Stimulated activated naive CD8-positive, alpha-beta T cell treated with anti-CD3 and anti-CD28 coated beads, Interleukin-15, Interleukin-2, amounts not matched to agents 100 U/mL and 50 U/mL, for 24 hours (primary cell): ENCODE results near the gene CSH2.

Experiments used
- ATAC-seq: fragments of 150-1000 bp; cut with Tn5 transposase; one replicate; pipeline ENCODE4 v1.10.0; 2021
- DNase-seq: peaks from one replicate; pipeline ENCODE4 v3.0.0; 2021

The CSH2 gene

DNA sequence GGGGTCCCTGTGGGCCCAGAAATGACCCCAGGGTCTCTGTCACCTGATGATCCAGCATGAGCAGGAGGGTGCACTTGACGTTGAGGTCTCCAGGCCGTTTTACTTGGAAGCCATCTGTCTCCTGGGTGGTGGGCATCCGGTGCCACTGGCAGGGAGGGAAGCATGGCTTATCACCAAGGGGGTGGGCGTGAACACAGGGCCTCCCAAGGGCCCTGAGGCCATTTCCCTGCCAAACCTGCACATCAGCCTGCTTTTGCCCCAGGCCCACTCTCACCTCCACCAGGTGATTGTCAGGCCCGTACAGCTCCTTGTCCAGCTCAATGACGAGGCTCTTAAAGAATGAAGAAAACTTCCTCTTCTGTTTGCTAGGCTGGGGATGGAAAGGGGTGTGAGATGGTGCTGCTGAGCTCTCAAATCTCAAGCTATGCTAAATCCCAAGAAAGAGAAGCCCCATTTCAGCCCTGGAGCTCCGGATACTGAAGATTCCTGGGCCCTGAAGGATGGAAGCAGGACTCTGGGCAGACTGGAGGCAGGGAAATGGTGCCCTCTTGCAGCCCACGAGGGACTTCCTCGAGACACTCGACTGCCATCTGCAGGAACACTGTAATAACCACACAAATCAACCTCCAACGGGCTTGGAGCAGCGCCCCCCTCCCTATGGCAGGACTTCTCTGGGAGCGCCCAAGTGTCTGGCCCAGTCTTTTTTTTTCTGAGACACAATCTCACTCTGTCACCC is 38.9 kb downstream of the CSH2 start:
- ATAC-seq (peak; percentile 75), DNase-seq (peak; percentile 69)

DNA sequence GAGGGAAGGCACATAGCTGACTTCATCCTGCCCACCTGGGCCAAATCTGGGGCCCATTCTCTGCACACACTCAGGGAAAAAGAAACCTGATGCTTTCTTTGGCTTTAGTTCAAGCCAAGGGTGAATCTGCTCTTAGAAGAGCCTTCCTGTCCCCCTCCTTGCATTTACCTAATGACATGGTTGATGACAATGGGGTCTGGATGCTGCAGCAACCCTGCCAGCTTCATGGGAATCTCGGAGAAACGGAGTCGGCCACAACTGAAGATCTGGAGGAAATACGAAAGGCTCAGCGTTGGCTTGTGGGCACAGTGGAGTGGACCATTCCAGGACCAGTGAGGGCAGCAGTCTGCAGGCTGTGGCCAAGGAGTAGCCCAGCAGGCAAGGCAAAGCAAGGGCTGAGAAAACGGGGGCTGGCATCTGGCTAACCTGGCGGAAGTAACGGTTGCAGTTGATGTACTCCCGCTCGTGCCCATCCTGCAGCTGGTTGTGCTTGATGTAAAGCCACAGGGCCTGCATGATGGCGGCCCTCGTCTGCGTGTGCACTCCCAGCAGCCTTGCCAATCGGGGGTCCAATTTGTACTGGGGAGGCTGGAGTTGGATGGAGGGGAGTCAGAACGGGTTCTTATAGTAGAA is 39.6 kb downstream of the CSH2 start:
- ATAC-seq (no peak), DNase-seq (no peak)

DNA sequence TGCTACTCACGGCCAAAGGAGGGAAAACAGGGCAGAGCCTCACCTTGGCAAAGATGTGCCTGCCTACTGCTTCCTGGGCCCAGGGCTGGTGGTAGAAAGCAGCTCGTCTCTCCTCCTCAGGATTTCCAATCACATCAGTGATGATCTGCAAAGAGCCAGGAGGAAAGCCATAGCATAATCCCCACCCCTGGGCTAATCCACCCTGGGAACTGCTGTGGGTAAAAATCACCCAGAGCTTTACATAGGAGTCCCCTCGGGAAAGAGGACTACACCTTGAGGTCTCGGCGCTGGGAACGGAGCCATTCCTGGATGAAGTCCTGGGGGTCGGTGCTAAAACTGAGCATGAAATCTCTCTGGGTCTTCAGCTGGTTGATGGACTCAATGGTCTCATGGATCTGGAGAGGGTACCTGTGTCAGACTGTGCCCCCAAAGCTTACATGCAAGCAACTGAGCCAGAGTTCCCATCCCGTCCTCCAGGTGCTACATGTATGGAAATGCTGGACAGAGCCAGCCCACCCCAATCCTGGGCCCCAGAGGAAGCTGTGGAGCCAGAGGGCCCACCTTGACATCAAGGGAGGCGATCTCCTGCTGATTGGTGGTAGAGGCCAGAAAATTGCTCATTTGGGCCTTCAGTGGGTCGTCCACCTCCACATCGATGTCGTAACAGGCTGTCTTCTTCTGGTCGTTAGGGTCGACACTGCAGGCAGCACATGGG is 40.3 kb downstream of the CSH2 start:
- ATAC-seq (no peak), DNase-seq (no peak)

DNA sequence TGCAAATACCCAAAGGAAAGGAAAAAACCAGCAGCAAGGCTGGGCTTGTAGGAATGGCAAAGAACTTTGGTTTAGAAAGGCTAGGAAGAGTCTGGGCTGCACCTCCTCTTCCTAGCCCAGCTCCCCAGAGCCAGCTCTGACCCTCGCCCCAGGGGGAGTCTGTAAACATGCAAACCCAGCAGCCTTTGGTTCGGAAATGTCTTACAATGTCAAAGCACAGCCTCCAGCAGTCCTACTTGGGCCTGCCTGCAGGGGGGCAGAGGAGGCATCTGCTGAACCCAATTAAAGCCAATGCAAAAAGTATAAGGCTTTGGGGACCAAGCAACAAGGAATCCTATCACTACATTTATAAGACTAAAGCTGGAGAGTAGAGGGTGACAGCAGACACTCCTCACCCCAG is 41.0 kb downstream of the CSH2 start:
- ATAC-seq (no peak), DNase-seq (no peak)

DNA sequence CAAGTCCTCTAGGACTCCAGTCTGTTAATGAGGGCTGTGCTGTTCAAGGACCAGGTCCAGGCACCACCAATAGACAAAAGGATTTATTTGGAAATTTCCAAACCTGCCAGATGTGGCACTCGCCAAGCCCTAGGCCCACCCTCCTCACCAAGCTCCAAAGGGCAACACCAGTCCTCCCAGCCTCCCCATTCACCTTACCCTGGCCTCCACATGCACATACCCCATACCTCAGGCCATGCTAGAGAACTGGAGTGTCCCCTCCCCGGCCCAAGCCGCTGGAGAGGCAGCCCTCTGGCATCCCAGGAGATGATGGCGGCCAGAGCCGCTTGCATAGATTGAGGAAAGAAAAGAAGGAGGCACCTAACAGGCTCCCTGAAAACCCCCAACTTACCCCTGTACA is 41.5 kb downstream of the CSH2 start:
- DNase-seq (no peak), ATAC-seq (no peak)

DNA sequence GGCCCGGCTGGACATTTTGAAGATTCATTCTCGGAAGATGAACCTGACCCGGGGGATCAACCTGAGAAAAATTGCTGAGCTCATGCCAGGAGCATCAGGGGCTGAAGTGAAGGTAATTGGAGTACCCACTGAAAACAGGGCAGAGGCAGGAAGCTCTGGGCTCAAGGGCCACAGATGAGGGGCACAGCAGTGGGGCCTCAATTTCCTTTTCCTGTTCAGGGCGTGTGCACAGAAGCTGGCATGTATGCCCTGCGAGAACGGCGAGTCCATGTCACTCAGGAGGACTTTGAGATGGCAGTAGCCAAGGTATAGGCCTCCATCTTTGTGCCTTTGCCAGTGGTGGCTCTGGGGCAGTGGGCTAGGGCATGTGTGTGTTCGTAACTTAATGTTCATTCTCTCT is 42.0 kb downstream of the CSH2 start:
- DNase-seq (no peak), ATAC-seq (no peak)

DNA sequence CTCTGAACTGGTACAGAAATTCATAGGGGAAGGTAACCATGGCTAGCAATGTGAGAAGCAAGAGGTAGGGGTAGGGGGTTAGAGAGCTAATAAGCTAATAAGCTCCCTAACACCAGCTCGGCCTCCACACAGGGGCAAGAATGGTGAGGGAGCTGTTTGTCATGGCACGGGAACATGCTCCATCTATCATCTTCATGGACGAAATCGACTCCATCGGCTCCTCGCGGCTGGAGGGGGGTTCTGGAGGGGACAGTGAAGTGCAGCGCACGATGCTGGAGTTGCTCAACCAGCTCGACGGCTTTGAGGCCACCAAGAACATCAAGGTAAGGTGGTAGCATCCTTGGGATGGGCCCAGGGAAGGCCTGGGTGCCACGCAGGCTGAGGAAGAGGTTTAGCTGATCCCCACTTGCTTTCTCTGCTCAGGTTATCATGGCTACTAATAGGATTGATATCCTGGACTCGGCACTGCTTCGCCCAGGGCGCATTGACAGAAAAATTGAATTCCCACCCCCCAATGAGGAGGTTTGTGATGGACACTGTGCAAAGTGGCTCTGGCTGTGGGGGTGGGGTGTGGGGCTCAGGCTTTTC is 42.5 kb downstream of the CSH2 start:
- no peak for ATAC-seq
- DNase-seq, result no peak

DNA sequence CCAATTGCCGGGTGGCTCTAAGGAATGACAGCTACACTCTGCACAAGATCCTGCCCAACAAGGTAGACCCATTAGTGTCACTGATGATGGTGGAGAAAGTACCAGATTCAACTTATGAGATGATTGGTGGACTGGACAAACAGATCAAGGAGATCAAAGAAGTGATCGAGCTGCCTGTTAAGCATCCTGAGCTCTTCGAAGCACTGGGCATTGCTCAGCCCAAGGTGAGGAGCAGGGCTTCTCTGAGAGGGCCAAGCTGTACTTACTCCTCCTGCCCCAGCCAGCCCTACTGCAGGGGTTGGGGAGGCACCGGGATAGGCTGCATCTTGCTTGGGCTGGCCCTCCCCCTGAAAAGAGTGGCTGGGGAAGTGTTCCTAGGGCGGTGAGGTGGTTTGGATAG is 43.2 kb downstream of the CSH2 start:
- ATAC-seq, result no peak
- no peak for DNase-seq

DNA sequence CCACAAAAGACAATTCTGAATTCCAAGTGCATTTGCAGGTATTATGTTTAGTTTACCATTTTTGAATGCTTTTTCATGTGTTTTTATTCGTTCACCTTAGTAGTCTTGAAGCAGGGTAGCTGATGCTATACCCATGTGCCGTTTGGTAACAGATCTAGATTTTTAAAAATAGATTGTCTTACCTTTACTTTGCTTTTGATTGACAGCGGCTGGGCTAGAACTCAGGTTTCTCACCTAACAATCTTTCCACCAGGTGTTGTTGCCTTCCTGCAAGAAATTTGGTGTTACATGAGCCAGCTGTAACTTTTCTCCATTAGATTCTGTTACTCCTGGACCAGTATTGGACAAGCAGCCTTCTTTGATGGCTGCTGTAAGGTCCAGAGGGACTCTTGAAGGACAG is 44.5 kb downstream of the CSH2 start:
- no peak for DNase-seq
- ATAC-seq, result no peak

DNA sequence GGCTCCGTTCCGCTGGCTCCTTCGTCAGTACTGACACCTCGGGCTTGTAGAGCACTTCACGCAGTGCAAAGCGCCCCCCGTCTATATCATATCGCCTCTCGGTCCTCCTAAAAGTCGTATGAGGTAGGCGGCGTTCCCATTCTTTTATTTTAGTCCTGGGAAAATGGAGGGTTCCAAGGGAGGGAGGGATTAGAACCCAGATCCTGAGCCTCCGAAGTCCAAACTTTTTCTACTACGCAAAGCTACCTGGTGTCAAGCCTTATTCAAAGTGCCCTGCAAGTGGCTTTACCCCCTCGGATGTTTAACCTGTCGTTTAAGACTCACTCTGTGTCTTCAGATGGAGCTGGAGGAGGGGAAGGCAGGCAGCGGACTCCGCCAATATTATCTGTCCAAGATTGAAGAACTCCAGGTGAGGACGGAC is 45.7 kb downstream of the CSH2 start:
- no peak for ATAC-seq
- no peak for DNase-seq

DNA sequence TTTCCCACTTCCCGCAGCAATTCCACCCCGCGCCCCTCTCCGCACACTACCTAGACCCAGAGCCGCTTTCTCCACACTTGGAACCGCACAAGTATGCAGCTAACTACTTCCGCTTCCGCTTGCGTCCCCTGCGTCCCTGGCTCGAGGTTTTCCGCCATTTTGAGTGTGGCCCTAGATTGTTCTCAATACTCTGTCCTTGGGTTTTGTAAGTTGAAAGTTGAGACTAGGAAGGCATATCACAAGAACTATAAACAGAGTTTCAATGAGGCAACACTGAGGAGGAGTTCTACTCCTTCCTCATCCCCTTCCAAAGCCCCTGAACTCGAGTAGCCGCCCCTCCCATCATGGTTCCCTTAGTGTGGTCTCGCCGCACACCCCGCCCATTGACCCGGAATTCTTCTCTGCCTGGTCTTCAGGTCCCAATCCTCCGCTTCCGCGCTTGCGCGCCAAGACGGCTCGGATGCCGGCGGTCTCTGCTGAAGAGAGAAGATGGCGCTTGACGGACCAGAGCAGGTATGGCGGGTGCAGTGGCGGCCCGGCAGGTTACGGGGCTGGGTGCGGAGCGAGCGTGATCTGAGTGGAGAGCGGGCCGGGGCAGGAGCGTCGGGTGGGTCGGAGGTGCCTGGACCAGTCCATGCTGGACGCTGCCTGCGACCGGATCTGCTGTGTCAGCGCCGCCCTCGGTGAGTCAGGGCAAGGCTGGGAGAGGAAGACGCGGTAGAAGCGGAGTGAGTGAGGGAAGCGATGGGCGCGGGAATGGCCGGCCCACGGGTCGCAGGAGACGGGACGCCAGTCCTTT is 46.3 kb downstream of the CSH2 start, which contains the start of the genes FTSJ3 and PSMC5:
FTSJ3 (minus strand) TSS at position 662 of the 799 bp plus-strand sequence. CDS start 761 bp downstream, outside the sequence.
PSMC5 (plus strand) TSS at position 430 of the 799 bp plus-strand sequence; CDS start at position 490, 60 bp downstream.
- ATAC-seq, result peak; percentile 93
- DNase-seq, result peak; percentile 96

DNA sequence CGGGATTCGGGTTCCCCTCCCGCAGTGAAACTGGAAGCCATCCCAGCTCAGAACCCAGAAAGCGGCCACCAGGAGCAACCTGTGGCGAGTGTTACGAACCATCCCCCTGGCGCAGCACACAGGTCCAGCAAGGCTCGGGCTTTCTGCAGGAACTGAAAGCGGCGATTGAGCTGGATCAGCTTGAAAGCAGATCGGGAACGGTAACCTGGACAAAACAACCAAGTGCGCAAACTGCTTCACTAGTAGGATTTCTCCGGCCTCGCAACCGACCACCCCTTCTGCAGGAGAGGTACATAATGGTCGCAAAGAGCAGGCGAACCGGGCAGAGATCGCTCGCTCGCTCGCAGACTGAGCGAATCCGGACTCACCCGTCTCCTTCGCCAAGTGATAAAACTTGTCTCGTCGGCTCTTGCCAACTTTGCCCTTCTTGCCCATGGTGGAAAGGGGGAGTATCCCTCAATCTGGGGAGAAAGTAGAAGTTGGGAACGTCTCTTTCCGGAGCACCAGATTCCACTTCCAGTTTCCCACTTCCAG is 46.9 kb downstream of the CSH2 start:
- DNase-seq (no peak), ATAC-seq (no peak)

DNA sequence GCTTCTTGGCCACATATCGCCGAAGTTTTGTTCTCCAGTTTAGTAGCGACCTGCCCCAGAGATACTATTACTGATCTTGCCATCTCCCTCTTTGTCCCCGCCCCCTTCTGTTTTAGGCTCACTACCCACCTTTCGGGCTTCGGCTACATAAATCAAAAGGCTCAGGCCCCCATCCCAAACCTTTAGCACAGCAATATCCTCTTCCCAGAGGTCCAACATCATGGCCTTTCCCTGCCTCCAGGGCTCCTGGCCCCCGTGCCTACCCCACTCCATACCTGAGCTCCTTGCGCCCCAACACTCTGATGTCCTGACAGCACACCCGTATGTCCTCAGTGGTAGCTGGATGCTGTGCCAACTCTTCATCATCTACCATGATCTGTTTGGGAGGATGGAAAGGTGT is 49.1 kb downstream of the CSH2 start:
- DNase-seq, result no peak
- ATAC-seq, result no peak

DNA sequence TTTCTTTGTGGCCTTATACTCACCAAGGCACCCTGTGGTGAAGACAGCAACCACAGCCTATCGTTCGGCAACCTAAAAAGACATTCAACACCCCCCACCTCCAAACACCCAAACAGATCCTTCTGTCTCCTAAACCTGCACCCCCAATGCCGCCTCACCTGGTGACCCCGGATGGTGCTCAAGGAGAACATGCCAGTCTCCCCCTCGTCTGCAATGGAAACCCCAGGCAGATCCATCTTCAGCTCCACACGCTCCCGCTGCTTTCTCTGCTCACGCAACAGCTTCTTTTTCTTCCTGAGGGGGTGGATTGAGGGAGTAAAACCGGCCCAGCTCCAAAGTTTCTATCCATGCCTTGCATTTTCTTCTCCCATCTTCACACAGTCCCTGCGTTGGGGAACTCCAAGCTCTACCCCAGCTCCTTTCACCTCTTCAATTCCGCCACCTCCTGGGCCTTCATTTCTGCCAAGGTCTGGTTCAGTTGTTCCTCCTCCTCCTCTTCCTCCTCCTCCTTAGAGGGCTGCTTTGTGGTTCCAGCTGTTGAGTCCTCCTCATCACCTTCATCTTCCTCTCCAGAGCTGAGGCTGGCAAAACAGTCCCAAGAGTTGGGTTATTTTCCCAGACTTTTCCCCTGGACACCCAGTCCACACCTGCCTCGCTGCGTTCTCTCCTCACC is 49.7 kb downstream of the CSH2 start:
- DNase-seq (no peak), ATAC-seq (no peak)

DNA sequence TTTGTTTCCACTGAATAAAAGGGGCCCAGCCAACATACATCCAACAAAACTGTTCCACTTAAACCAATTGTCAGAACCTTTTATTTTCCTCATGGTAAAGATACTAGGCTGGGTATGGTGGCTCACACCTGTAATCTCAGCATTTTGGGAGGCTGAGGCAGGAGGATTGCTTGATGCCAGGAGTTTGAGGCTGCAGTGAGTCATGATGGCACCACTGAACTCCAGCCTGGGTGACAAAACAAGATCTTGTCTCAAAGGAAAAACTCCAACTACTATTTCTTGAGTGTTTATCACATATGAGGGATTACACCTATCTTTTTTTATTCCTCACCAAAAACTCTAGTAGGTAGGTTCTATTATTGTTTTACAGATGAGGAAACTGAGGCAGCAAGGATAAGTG is 50.9 kb downstream of the CSH2 start:
- ATAC-seq (no peak), DNase-seq (no peak)
